OCI-LY7 (cell line): Measurements from ENCODE around the gene CPNE7. TPM values are rescaled to one million over a fixed set of nuclear protein-coding genes. Genes with fewer than 3 reads are reported as not detected.

Experiments used
- BruUV-seq: library from RNA; stranded (reverse); fragments of 400-500 nt; replicated peaks from 2 replicates; lab custom pipeline; 2021; lab: Mats Ljungman, UMichigan
- CTCF ChIA-PET: fragments of 300-600 bp; sonication (Branson Sonifier 250); formaldehyde crosslinking; loops from one replicate; lab custom pipeline; 2022; ENCODE audit warnings: antibody characterized with exemption; ENCODE audit not compliant: unreplicated experiment; lab: Charles Lee
- POLR2A ChIA-PET: fragments of 300-600 bp; sonication (Branson Sonifier 250); formaldehyde crosslinking; loops from one replicate; lab custom pipeline; 2022; ENCODE audit warnings: antibody characterized with exemption; lab: Charles Lee
- DNase-seq: peaks from one replicate; pipeline ENCODE4 v3.0.0-alpha.2; 2015; ENCODE audit warnings: low spot score
- H2AFZ ChIP-seq: fragments of 200-600 bp; sonication (generic), shearing (Covaris generic); 2 replicates; pipeline ENCODE4 v1.6.1; 2014; ENCODE audit warnings: mild to moderate bottlenecking, antibody characterized with exemption, low read length, moderate library complexity
- H3K27ac ChIP-seq: fragments of 200-600 bp; sonication (generic); 2 replicates; pipeline ENCODE4 v1.5.1; 2014; ENCODE audit warnings: mixed run types, low read depth, mild to moderate bottlenecking, moderate library complexity, low read length, inconsistent platforms; ENCODE audit not compliant: poor library complexity, severe bottlenecking
- H3K36me3 ChIP-seq: fragments of 200-600 bp; sonication (generic); 2 replicates; pipeline ENCODE4 v1.6.1; 2014; ENCODE audit warnings: mild to moderate bottlenecking, antibody characterized with exemption, low read length, moderate library complexity, mixed read lengths; ENCODE audit not compliant: insufficient read depth
- H3K4me1 ChIP-seq: fragments of 200-600 bp; sonication (generic); 2 replicates; pipeline ENCODE4 v1.5.1; 2014; ENCODE audit warnings: mild to moderate bottlenecking, low read length; ENCODE audit not compliant: insufficient read depth, poor library complexity, severe bottlenecking
- H3K4me2 ChIP-seq: fragments of 200-600 bp; sonication (generic); 2 replicates; pipeline ENCODE4 v1.6.1; 2014; ENCODE audit warnings: mild to moderate bottlenecking, low read length
- H3K4me3 ChIP-seq: fragments of 200-600 bp; sonication (generic); 2 replicates; pipeline ENCODE4 v1.5.1; 2014; ENCODE audit warnings: mild to moderate bottlenecking, low read depth, low read length; ENCODE audit not compliant: poor library complexity, severe bottlenecking
- H3K79me2 ChIP-seq: fragments of 200-600 bp; sonication (generic); 2 replicates; pipeline ENCODE4 v1.6.1; 2016; ENCODE audit warnings: low read depth, mild to moderate bottlenecking, low read length, moderate library complexity, mixed read lengths; ENCODE audit not compliant: insufficient read depth
- H3K9me2 ChIP-seq: fragments of 200-600 bp; sonication (generic); 2 replicates; pipeline ENCODE4 v1.6.1; 2016; ENCODE audit warnings: mild to moderate bottlenecking, low read length, mixed read lengths; ENCODE audit not compliant: insufficient read depth
- H3K9me3 ChIP-seq: fragments of 200-600 bp; sonication (generic); 2 replicates; pipeline ENCODE4 v1.6.1; 2014; ENCODE audit warnings: mild to moderate bottlenecking, mixed run types, low read length, mixed read lengths
- H4K20me1 ChIP-seq: fragments of 200-600 bp; sonication (generic); 2 replicates; pipeline ENCODE4 v1.6.1; 2014; ENCODE audit warnings: mild to moderate bottlenecking, antibody characterized with exemption, low read length, moderate library complexity, mixed read lengths; ENCODE audit not compliant: insufficient read depth
- EZH2phosphoT487 ChIP-seq: fragments of 200-600 bp; sonication (generic); IDR thresholded peaks from 2 replicates; pipeline ENCODE4 v1.6.1; 2018; ENCODE audit warnings: low read depth, borderline replicate concordance, mild to moderate bottlenecking, mixed run types, antibody characterized with exemption, low read length, moderate library complexity, mixed read lengths
- intact Hi-C: fragments of 100-400 bp; cut with micrococcal nuclease; formaldehyde crosslinking; loops from one replicate; pipeline ENCODE4 v1.10.0; 2022; ENCODE audit not compliant: unreplicated experiment
- total RNA-seq, 2 experiments: library from RNA; depleted of rRNA in 1 of 2; stranded (reverse); fragments of >200 nt in 1 of 2; shearing (Covaris generic) in 1 of 2; gene quantifications; 2 replicates each; pipeline ENCODE4 v1.2.3, GENCODE V29; 2014 to 2022
- TF ChIP-seq, protein P1 (sequence below): fragments of 200-600 bp; sonication (generic); conservative IDR thresholded peaks from 2 replicates; pipeline ENCODE4 v1.5.1; 2014; ENCODE audit warnings: mild to moderate bottlenecking, antibody characterized with exemption, low read length, moderate library complexity, mixed read lengths

Gene CPNE7
- total RNA-seq, 2 experiments from 2014 or later = not detected

DNA sequence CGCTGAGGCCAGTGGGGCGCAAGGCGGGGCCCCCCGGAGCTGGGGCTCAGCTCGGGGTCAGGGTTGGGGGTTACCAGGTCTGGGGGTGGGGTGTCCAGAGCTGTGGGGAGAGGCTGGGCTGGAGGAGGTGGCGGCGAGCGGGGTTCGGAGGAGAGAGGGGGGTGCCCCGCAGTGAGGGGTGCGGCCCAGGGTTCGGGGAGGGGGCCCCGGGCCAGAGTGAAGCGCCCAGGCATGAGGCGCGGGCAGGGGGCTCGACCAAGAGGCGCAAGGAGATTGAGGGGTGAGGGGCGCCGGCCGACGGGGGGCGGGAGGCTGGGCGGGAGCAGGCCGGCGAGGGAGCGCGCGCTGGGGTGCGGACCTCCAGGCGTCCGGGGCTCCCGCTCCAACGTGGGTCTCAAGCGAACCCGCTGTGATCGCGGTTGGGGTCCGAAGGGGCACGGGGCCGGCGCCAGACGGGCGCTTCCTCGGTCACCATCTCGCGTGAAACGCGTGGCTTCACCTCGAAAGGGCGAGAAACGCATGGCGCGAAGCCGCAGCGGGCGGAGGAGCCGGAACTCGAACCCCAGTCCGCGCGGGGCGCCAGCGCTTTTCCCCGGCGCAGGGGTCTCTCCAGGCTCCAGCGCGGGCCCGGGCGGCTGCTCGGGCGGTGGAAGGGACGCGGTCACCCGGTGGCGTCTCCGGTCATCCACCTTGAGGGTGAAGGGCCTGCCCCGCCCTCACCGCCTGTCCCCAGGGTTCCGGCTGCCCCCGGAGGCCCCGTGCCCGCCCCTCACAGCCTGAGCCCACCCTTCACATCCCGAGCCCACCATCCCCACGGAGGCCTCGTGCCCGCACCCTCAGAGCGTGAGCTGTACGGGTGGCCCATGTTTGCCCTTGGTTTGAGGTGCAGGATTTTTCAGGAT is 846 bp downstream of the CPNE7 start:
- Histone ChIP-seq H3K79me2 (no peaks in the 10 kb centered on the region), H2AFZ (no peak overlapping the region), H3K4me2 (no peak overlapping the region), H3K36me3 (no peaks in the 10 kb centered on the region), H3K4me3 (no peak overlapping the region), H4K20me1 (no peaks in the 10 kb centered on the region), H3K27ac (no peak overlapping the region), H3K9me3 (no peaks in the 10 kb centered on the region), H3K9me2 (no peaks in the 10 kb centered on the region), H3K4me1 (peaks cover 23% of the 10 kb centered on the region)
- POLR2A ChIA-PET = no interaction called here
- no peak for DNase-seq
- CTCF ChIA-PET = interaction anchor here (0.6 kb wide), 1 partner anchor 9 kb away, joined by 3 read pairs; no protein-coding TSS in a partner anchor
- TF ChIP-seq, protein P1, sequence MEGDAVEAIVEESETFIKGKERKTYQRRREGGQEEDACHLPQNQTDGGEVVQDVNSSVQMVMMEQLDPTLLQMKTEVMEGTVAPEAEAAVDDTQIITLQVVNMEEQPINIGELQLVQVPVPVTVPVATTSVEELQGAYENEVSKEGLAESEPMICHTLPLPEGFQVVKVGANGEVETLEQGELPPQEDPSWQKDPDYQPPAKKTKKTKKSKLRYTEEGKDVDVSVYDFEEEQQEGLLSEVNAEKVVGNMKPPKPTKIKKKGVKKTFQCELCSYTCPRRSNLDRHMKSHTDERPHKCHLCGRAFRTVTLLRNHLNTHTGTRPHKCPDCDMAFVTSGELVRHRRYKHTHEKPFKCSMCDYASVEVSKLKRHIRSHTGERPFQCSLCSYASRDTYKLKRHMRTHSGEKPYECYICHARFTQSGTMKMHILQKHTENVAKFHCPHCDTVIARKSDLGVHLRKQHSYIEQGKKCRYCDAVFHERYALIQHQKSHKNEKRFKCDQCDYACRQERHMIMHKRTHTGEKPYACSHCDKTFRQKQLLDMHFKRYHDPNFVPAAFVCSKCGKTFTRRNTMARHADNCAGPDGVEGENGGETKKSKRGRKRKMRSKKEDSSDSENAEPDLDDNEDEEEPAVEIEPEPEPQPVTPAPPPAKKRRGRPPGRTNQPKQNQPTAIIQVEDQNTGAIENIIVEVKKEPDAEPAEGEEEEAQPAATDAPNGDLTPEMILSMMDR = no peak
- TF ChIP-seq EZH2phosphoT487 = no peak
- BruUV-seq = no TSS peak
- intact Hi-C loops = no loop called here

DNA sequence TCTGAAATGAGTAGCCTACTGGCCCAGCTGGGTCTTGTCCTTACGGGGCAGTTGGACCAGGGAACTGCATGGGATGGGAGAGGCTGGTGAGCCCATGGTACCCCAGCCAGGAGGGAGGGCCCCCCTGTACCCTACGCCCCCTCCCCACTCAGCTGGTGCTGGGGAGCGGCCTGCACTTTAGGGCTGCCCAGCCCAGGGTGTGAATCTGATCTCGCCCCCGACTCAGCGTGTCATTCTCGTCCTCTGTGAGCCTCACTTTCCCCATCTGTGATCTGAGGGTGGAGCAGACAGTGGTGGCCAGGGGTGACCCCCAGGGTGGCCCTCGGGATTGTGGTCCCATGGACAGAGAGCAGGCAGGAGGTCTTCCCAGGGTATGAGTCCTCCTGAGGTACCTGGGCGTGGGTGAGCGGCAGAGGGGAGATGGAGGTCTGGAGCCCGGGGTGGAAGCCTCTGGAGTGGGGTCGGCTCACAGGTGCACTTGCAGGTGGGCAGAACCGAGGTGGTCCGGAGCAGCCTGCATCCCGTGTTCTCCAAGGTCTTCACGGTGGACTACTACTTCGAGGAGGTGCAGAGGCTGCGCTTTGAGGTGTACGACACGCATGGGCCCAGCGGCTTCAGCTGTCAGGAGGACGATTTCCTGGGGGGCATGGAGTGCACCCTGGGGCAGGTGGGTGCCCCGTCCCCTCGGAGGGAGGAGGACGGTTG is 1.6 kb downstream of the CPNE7 start:
- H3K4me2 ChIP-seq = no peak overlapping the region
- no peaks in the 10 kb centered on the region for H3K9me3 ChIP-seq
- no peak for DNase-seq
- no peaks in the 10 kb centered on the region for H3K79me2 ChIP-seq
- H3K36me3 ChIP-seq = no peaks in the 10 kb centered on the region
- H2AFZ ChIP-seq = no peak overlapping the region
- CTCF ChIA-PET = no interaction called here
- POLR2A ChIA-PET = interaction anchor here (0.8 kb wide), 1 partner anchor 301 kb away, joined by 4 read pairs; no protein-coding TSS in a partner anchor
- BruUV-seq = no TSS peak
- no peak overlapping the region for H3K4me3 ChIP-seq
- H3K4me1 ChIP-seq = peaks cover 17% of the 10 kb centered on the region
- H3K9me2 ChIP-seq = no peaks in the 10 kb centered on the region
- TF ChIP-seq EZH2phosphoT487 = no peak
- TF ChIP-seq, protein P1 = no peak
- intact Hi-C loops = no loop called here
- H3K27ac ChIP-seq = no peak overlapping the region
- no peaks in the 10 kb centered on the region for H4K20me1 ChIP-seq
